Activated naive CD4-positive, alpha-beta T cell treated with anti-CD3 and anti-CD28 coated beads, Interleukin-2, amount 50 U/mL, for 24 hours (primary cell): ENCODE results near the gene STARD13.
A peak's percentile ranks its signal among the peaks of the same experiment; 100 is the strongest.

Experiments
- H3K27ac Mint-ChIP-seq: one replicate; pipeline ENCODE4 v1.8.0; 2021; ENCODE audit warnings: mild to moderate bottlenecking, mixed read lengths
- H3K27me3 Mint-ChIP-seq: one replicate; pipeline ENCODE4 v1.8.0; 2021; ENCODE audit warnings: mixed read lengths
- H3K36me3 Mint-ChIP-seq: one replicate; pipeline ENCODE4 v1.8.0; 2021; ENCODE audit warnings: mixed read lengths
- H3K4me1 Mint-ChIP-seq: one replicate; pipeline ENCODE4 v1.8.0; 2021; ENCODE audit warnings: mixed read lengths
- H3K4me3 Mint-ChIP-seq: one replicate; pipeline ENCODE4 v1.8.0; 2021; ENCODE audit warnings: mild to moderate bottlenecking, mixed read lengths
- H3K9me3 Mint-ChIP-seq: one replicate; pipeline ENCODE4 v1.8.0; 2021; ENCODE audit warnings: mixed read lengths

The STARD13 gene

DNA sequence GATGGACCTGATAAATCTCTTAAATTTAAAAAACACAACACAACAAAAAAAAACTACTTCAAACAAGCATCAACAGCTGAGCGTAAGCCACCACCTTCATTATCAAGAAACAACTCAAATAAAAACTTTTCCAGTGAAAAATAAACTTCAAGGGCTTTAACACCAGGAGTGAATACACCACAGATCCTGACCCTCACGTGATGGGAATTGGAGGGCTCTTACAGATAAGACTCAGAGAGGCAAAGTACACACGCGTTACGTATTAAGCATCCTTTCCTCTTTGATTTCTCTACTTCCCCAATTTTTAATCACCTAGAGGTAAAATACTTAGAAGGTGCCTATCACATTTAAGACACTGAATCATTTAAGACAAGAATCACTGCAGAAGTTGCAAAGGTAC is 573 bp upstream of the STARD13 start:
- Mint-ChIP-seq H3K9me3 (no peaks in the 10 kb centered on the region), H3K27ac (no peak overlapping the region), H3K27me3 (peaks cover 46% of the 10 kb centered on the region), H3K4me1 (peaks cover 17% of the 10 kb centered on the region), H3K4me3 (peak overlapping the region; percentile 71), H3K36me3 (no peaks in the 10 kb centered on the region)

DNA sequence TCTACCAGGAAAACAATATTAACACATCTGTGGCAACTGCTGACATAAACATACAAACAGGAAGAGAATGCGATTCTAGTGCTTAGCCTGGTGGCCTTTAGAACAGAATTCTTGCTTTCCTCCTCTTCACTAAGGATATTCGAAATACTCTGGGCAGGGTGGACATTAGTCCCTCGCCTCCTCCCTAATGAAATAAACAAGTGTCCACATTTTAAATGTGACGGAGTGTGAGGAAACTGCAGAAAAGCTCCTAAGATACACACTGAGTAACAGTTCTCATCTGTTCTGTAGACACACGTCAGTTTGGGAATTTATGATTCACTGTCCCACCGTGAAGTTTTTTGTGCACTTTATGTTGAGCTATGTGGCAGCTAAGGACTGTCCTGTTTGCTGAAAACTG is 639 bp downstream of the STARD13 start:
- Mint-ChIP-seq H3K4me1 (peaks cover 17% of the 10 kb centered on the region), H3K9me3 (no peaks in the 10 kb centered on the region), H3K36me3 (no peaks in the 10 kb centered on the region), H3K27me3 (peaks cover 40% of the 10 kb centered on the region), H3K4me3 (peak overlapping the region; percentile 71), H3K27ac (no peak overlapping the region)

DNA sequence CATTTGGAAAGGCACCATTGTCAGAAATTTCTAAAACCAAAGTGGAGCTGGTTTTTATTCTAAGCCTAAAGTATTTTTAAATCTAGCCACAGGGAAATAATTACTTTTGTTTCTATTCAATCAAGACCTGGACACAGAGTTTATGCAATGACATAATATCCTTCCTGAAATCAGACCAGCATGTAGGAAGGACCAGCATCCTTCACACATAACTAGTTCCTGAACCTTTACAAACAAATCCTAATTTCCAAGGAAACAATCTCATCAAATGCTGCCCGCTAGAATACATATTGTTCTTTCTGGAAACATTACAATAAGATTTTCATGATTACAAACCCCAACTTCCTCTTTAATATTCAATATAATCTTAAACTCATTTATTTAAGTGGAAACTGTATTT is 1.5 kb downstream of the STARD13 start:
- H3K4me3 Mint-ChIP-seq = no peak overlapping the region
- no peaks in the 10 kb centered on the region for H3K9me3 Mint-ChIP-seq
- no peaks in the 10 kb centered on the region for H3K36me3 Mint-ChIP-seq
- H3K27ac Mint-ChIP-seq = no peak overlapping the region
- H3K27me3 Mint-ChIP-seq = peaks cover 38% of the 10 kb centered on the region
- peaks cover 17% of the 10 kb centered on the region for H3K4me1 Mint-ChIP-seq

DNA sequence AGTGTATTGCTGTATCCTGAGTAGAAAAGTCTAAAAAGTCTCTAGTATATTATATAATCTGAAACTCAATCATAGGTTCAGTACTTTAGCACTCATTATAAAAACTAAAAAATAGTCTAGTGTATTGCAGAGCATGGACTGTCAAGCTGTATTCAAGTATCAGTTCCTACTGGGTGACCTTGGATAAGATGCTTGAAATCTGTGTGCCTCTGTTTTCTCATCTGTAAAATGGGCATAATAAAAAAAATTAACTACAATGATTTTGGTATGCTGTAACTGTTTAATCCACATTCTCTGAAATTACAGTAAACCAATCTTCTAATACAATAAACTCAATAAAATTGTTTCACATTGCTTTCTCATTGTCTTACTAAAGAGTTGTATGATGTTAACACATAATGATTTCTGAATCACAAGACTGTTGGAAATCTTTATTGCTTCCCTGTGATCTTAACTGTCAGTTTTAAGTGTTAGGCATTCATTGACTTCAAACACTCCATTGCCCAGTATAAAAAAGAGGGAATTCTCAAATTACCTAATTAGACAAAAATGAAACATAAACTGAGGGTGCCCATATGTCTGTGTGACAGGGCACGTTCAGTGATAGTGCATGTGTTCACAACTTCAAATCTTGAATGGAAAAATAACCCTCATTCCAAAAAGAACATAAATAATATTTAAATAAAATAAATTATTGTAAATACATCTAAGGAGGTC is 2.2 kb downstream of the STARD13 start:
- Mint-ChIP-seq H3K36me3 (no peaks in the 10 kb centered on the region), H3K27me3 (peaks cover 38% of the 10 kb centered on the region), H3K9me3 (no peaks in the 10 kb centered on the region), H3K4me1 (peaks cover 17% of the 10 kb centered on the region), H3K27ac (no peak overlapping the region), H3K4me3 (no peak overlapping the region)

DNA sequence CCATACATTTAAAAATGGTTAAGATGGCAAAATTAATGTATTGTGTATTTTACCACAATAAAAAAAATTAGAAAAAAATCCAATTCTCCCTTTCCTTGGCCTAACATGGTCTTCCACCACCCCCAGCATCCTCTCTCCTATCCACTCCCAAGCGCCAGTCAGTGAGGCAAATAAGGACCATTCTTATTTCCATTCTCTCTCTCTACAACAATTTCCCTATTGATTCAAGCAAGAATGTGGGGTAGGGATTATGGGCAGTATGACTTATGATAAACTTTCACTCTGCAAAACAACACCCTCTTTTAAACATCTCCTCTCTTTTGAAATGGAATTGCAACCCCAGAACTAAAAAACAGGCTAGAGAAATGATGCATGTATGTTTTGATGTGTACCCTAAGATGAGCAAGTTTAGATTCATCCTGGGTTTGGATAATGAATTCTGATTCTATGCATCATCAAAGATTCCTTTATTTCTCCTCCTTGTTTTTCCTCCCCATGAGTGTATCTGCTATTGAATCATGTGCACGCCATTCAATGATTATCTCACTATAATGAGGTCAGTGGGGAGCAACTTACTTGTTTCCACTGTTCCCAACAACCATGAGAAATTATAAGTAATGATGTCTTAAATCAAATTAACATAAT is 3.5 kb downstream of the STARD13 start:
- Mint-ChIP-seq H3K27me3 (peaks cover 33% of the 10 kb centered on the region), H3K4me3 (no peak overlapping the region), H3K27ac (no peak overlapping the region), H3K36me3 (no peaks in the 10 kb centered on the region), H3K9me3 (no peaks in the 10 kb centered on the region), H3K4me1 (peaks cover 17% of the 10 kb centered on the region)

DNA sequence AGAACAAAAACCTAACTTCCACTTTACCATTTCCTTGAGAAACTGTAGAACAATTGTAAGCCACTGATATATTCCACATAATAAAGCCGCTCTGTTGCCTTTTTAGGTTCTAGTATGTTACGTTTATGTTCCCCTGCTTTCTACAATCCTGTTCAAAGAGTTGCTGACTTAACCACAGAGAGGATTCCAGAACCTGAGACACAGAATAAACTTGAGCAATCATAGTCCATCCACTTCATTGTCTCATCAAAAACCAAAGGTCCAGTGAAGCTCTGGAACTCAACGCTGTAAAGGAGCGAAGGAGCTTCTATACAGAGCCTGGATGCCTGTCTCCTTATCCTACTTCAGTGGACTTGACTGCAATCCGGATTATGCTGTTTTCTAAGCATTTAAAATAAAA is 4.6 kb downstream of the STARD13 start:
- H3K36me3 Mint-ChIP-seq = no peaks in the 10 kb centered on the region
- H3K27me3 Mint-ChIP-seq = peaks cover 29% of the 10 kb centered on the region
- peaks cover 11% of the 10 kb centered on the region for H3K4me1 Mint-ChIP-seq
- no peak overlapping the region for H3K27ac Mint-ChIP-seq
- H3K9me3 Mint-ChIP-seq = no peaks in the 10 kb centered on the region
- no peak overlapping the region for H3K4me3 Mint-ChIP-seq

DNA sequence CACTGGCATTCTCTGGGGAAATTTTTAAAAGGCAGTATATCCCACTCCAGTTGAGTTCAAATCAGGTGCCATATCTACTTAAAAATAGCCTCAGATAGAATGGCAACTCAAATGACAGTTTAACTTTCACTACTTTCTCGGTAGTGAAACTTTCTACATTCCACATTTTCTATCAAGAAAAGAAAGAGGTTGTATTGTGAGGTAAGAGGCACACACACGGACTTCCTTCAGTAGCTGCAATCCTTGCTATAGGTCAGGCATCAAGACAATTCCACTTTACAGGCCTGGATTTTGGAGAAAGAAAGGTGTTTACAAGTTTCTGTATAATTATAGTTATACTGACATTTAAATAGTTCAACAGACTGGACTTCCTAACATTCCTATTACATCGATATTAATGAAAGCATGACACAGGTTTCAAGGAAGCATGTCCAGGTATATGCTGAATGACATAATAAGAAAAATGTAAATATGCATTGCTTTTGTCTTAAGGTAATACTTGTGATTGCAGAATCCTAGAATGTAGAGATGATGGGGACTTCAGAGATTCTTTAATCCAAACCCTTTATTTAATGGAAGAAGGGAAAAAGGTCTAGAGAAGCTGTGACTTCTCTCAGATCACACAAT is 5.2 kb downstream of the STARD13 start:
- no peaks in the 10 kb centered on the region for H3K36me3 Mint-ChIP-seq
- no peak overlapping the region for H3K4me3 Mint-ChIP-seq
- no peak overlapping the region for H3K27ac Mint-ChIP-seq
- peaks cover 6% of the 10 kb centered on the region for H3K4me1 Mint-ChIP-seq
- H3K9me3 Mint-ChIP-seq = no peaks in the 10 kb centered on the region
- peaks cover 24% of the 10 kb centered on the region for H3K27me3 Mint-ChIP-seq

DNA sequence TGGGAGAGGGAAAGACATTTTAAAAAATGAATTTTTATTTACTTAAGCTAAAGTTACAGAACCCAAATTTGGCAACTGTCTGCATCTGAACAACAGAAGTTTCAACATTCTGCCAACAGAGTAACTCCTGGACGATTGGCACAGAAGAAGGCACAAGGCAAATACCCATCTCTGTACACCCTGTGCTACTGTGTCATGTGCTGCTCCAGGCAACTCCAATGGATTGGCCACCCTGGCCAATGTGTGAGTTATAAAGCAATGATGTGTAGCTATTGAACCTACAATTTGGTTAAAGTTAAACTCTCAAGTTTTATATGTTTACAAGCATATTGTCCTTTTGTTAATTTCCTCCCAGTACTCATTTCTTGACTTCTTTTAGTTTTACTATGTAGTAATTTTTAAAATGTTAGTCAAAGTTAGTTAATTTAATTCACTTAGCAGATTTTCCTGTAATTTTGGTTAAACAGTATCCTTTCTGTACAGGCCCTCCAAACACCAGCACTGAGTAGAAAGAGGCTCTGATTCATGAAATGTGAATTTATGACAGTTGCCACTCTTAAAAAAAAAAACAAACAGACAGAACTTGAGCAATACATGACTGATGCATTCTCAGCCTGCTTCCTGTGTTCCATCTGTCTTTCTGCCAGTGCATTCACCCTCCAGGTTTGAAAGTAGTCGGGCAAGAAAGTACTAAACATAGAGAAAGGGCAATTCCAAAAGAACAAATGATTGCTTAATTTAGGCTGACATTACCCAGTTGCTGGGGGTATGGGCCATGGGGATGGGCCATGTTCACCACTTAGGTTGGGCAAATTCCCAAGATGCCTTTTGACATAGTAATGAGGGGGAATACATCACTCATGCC is 5.9 kb downstream of the STARD13 start:
- Mint-ChIP-seq H3K4me3 (no peak overlapping the region), H3K4me1 (no peaks in the 10 kb centered on the region), H3K27me3 (peaks cover 18% of the 10 kb centered on the region), H3K36me3 (no peaks in the 10 kb centered on the region), H3K9me3 (no peaks in the 10 kb centered on the region), H3K27ac (no peak overlapping the region)

DNA sequence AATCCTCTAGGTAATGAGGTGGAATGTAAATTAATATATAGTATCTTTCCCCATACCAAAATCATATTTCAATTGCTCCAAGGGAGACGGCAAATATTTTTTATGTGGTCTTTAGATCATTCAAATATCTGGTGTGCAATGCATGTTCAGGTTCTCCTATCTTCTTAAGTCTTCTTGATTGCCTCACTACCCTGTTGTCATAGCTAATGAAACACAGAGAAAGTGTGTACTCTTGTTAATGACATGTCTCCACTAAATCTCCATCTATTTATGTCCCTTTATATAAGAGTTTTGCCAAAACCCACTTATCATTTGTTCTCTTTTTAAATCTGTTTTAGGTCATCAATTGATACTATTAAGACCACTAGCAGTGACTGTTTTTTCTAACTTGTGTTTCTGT is 6.6 kb downstream of the STARD13 start:
- peaks cover 15% of the 10 kb centered on the region for H3K27me3 Mint-ChIP-seq
- H3K9me3 Mint-ChIP-seq = no peaks in the 10 kb centered on the region
- H3K36me3 Mint-ChIP-seq = no peaks in the 10 kb centered on the region
- no peaks in the 10 kb centered on the region for H3K4me1 Mint-ChIP-seq
- H3K27ac Mint-ChIP-seq = no peak overlapping the region
- H3K4me3 Mint-ChIP-seq = no peak overlapping the region

DNA sequence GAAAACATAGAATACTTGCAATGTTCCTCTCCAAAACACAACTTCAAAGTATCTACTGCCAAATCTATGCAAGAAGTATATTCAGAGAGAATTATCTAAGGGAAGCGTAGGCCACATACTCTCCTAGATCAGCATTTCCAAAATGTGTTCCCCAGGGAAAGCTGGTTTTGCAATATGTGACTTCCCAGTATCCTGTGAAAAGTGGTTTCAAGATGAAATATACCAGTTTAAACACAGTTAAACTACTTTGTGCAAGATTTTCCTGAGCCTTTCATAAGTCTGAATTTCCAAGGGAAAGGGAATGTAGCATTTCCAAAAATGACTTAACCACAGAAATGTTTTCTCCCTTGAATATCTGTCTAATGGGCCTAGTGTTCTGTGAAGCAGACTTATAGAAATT is 7.6 kb downstream of the STARD13 start:
- H3K4me1 Mint-ChIP-seq = no peaks in the 10 kb centered on the region
- H3K36me3 Mint-ChIP-seq = no peaks in the 10 kb centered on the region
- no peak overlapping the region for H3K27ac Mint-ChIP-seq
- no peaks in the 10 kb centered on the region for H3K9me3 Mint-ChIP-seq
- H3K4me3 Mint-ChIP-seq = no peak overlapping the region
- peaks cover 14% of the 10 kb centered on the region for H3K27me3 Mint-ChIP-seq

DNA sequence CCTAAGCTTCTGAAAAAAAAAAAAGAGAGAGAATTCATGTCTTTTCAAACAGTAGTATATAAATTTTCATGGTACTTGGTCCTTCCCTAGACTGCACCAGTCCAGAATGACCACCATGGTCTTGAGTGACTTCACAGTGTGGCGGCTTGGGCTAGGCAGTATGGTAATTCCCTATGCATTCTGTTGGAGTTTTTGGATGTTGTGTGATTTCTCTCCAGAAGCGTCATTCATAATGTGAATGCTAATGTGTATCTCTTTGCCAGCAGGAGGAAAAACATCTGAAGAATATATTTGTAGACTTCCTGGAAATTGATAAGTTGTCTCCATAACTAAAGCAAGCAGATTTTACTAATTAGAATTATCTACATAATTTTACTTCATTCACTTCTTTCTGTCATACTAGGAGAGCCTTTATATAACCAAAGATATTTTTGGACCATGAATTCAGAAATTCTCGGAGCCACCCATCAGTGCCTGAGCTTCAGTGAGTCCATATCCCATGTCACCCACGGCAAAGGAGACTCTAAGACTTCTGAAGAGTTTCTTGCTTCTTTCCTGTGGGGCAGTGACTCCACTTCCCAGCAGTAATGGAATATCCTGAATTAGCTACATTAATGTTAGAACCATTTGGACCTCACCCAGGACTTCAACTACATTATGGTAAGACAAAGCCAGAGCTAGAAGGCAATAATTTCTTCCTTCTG is 8.4 kb downstream of the STARD13 start:
- no peaks in the 10 kb centered on the region for H3K4me1 Mint-ChIP-seq
- H3K36me3 Mint-ChIP-seq = no peaks in the 10 kb centered on the region
- peaks cover 13% of the 10 kb centered on the region for H3K27me3 Mint-ChIP-seq
- no peak overlapping the region for H3K27ac Mint-ChIP-seq
- H3K9me3 Mint-ChIP-seq = no peaks in the 10 kb centered on the region
- no peak overlapping the region for H3K4me3 Mint-ChIP-seq

DNA sequence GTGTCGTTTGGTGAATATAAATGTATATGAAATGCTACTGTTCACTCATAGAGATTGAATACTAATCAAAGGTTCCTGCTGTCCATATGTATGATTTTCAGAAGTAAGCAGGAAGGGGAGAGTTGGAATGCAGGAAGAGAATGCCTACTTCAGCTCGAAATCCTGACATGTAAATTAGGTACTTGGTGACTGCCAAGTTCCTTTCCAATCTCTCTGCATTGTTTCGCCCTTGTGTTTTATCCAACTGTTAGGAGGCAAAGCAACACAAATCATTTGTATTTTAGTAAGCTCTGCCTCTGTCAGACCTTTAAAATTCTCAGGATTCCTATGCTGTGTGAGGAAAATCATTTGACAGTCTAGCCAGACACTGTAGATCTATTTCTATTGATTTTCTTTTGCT is 9.0 kb downstream of the STARD13 start:
- Mint-ChIP-seq H3K4me1 (no peaks in the 10 kb centered on the region), H3K9me3 (no peaks in the 10 kb centered on the region), H3K4me3 (no peak overlapping the region), H3K27me3 (peaks cover 8% of the 10 kb centered on the region), H3K36me3 (no peaks in the 10 kb centered on the region), H3K27ac (no peak overlapping the region)

DNA sequence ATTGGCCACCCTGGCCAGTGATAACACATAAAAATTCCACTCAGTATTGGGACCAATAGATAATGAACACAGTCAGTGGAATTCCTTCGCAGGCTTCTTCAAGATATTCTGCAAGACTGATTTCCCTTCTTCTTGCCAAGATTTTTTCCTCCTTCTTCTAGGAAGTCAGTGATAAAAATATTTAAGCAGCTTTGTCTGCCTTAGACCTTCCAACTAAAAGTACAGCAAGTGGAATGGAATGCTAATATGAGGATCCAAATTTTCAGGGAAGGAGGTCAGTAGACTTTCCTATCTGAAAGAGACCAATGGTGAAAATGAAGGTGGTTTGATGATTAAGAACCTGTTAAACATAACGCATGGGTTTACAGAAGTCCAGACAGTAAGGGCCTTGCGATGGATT is 9.6 kb downstream of the STARD13 start:
- Mint-ChIP-seq H3K36me3 (no peaks in the 10 kb centered on the region), H3K27ac (no peak overlapping the region), H3K9me3 (no peaks in the 10 kb centered on the region), H3K27me3 (peaks cover 5% of the 10 kb centered on the region), H3K4me3 (no peak overlapping the region), H3K4me1 (no peaks in the 10 kb centered on the region)

DNA sequence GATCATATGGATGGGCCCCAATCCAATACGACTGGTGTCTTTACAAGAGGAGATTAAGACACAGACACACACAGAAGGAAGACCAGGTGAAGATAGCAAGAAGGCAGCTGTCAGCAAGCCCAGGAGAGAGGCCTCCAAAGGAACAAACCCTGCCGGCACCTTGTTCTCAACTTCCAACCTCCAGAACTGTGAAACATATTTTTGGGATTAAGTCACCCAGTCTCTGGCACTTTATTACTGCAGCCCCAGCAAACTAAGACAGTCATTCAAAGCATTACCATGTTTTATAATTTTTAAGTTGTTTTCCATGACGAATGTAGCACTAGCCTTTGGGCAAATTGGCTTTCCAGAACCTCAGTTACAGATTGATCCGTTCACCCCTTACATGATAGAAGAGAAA is 11.3 kb downstream of the STARD13 start:
- Mint-ChIP-seq H3K36me3 (no peaks in the 10 kb centered on the region), H3K4me3 (no peak overlapping the region), H3K9me3 (no peaks in the 10 kb centered on the region), H3K27ac (no peak overlapping the region), H3K4me1 (no peaks in the 10 kb centered on the region), H3K27me3 (peaks cover 4% of the 10 kb centered on the region)

DNA sequence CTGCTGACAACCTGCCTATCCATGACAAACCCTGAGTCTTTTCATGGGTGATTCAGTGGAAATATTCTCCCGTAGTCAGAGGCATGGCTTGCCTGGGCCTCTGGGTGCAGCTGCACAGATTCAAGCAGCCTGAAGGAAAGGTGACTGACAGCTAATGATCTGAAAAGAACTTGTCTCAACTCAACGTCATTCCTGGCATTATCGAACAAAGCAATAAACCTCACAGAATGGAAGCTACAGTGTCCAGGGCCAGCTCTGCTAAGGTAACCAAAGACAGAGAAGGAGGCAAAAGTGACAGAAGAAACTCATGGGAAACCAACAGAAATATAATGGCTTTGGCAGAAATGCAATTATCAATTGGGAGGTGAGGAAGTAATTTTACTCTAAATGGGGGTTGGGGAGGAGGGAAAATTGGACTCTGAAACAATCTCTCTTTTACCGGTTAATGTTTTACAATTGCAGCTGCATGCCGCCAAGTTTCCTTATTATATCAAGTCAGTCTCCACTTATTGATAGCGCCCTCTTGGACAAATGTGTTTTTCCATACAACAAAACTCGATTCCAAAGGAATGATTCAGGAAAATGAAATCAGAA is 12.9 kb downstream of the STARD13 start:
- no peak overlapping the region for H3K4me3 Mint-ChIP-seq
- no peaks in the 10 kb centered on the region for H3K9me3 Mint-ChIP-seq
- peaks cover 4% of the 10 kb centered on the region for H3K27me3 Mint-ChIP-seq
- no peak overlapping the region for H3K27ac Mint-ChIP-seq
- H3K36me3 Mint-ChIP-seq = no peaks in the 10 kb centered on the region
- H3K4me1 Mint-ChIP-seq = no peaks in the 10 kb centered on the region
